Naive B cell (primary cell): ENCODE results near the gene PTGES. TPM values are rescaled to one million over a fixed set of nuclear protein-coding genes. Genes with fewer than 3 reads are reported as not detected.
A peak's percentile ranks its signal among the peaks of the same experiment; 100 is the strongest.

ENCODE experiments used
- ATAC-seq, 2 donors: fragments of 150-1000 bp; cut with Tn5 transposase; 2 replicates each; pipeline ENCODE4 v1.10.0; 2021; ENCODE audit warnings: low read depth in 2 of 2, mild to moderate bottlenecking in 2 of 2, moderate library complexity in 2 of 2
- DNase-seq: peaks from one replicate; pipeline ENCODE4 v3.0.0; 2022
- H3K27ac Mint-ChIP-seq, 6 donors: one replicate each; pipeline ENCODE4 v1.8.0; 2020 to 2022; ENCODE audit warnings: mild to moderate bottlenecking in 6 of 6, mixed read lengths in 6 of 6, moderate library complexity in 5 of 6, inconsistent platforms in 2 of 6
- H3K27me3 Mint-ChIP-seq, 3 donors: one replicate each; pipeline ENCODE4 v1.8.0; 2021 to 2022; ENCODE audit warnings: mixed read lengths in 3 of 3, mild to moderate bottlenecking in 1 of 3
- H3K36me3 Mint-ChIP-seq, 2 donors: one replicate each; pipeline ENCODE4 v1.8.0; 2020 to 2022; ENCODE audit warnings: mixed read lengths in 2 of 2, inconsistent platforms in 1 of 2, mild to moderate bottlenecking in 1 of 2
- H3K4me1 Mint-ChIP-seq, 3 donors: one replicate each; pipeline ENCODE4 v1.8.0; 2020 to 2022; ENCODE audit warnings: mixed read lengths in 3 of 3, inconsistent platforms in 1 of 3, mild to moderate bottlenecking in 1 of 3, moderate library complexity in 1 of 3
- H3K4me3 Mint-ChIP-seq, 8 donors: one replicate each; pipeline ENCODE4 v1.8.0; 2020 to 2022; ENCODE audit warnings: mild to moderate bottlenecking in 8 of 8, mixed read lengths in 8 of 8, moderate library complexity in 8 of 8, inconsistent platforms in 2 of 8
- H3K9me3 Mint-ChIP-seq, 7 donors: one replicate each; pipeline ENCODE4 v1.8.0; 2020 to 2022; ENCODE audit warnings: mixed read lengths in 7 of 7, mild to moderate bottlenecking in 5 of 7, inconsistent platforms in 2 of 7, moderate library complexity in 1 of 7
- polyA plus RNA-seq, 6 donors: library from polyadenylated mRNA; unstranded; fragments of 300-500 nt; fragmentation: Illumina TruSeq; gene quantifications; one replicate each; pipeline ENCODE4 v1.2.3, GENCODE V29; 2021; ENCODE audit warnings: low read depth in 6 of 6

PTGES gene
- polyA plus RNA-seq, 6 donors from 2014 or later = not detected

- peaks cover 1 to 17% (median 4%) of the 10 kb centered on the region in 3 donors for H3K4me1 Mint-ChIP-seq
- H3K27ac Mint-ChIP-seq = no peak overlapping the region
- DNase-seq (no peak), ATAC-seq (no peak)
- no peaks in the 10 kb centered on the region for H3K9me3 Mint-ChIP-seq
- H3K27me3 Mint-ChIP-seq = peaks cover under 1 to 50% (median 28%) of the 10 kb centered on the region in 3 donors
- H3K4me3 Mint-ChIP-seq = no peak overlapping the region
- no peaks in the 10 kb centered on the region for H3K36me3 Mint-ChIP-seq
These were observed 19.8 kb downstream of the PTGES start for GRCh38 chr9:129732946-129733631.

DNA sequence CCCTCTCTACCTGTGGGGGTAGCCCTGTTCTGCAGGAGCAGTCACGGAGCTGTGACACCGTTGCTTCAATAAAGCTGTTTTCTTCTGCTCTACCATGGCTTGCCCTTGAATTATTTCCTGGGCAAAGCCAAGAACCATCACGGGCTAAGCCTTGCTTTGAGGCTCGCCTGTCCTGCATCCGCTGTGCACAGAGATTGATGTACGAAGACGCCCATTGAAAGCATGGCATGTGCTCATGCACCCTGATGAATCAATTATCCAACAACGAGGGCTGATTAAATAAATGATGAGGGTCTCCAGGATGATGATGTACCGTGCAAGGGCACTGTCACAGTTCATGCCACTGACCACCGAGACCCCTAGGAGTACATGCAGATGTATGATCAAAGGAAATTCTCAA is 20.7 kb downstream of the PTGES start:
- Mint-ChIP-seq H3K27me3 (peaks cover 4 to 51% (median 28%) of the 10 kb centered on the region in 3 donors), H3K9me3 (no peaks in the 10 kb centered on the region), H3K36me3 (no peaks in the 10 kb centered on the region), H3K27ac (no peak overlapping the region), H3K4me1 (peaks cover 0 to 7% (median 0%) of the 10 kb centered on the region in 3 donors), H3K4me3 (no peak overlapping the region)
- DNase-seq (no peak), ATAC-seq (no peak)

DNA sequence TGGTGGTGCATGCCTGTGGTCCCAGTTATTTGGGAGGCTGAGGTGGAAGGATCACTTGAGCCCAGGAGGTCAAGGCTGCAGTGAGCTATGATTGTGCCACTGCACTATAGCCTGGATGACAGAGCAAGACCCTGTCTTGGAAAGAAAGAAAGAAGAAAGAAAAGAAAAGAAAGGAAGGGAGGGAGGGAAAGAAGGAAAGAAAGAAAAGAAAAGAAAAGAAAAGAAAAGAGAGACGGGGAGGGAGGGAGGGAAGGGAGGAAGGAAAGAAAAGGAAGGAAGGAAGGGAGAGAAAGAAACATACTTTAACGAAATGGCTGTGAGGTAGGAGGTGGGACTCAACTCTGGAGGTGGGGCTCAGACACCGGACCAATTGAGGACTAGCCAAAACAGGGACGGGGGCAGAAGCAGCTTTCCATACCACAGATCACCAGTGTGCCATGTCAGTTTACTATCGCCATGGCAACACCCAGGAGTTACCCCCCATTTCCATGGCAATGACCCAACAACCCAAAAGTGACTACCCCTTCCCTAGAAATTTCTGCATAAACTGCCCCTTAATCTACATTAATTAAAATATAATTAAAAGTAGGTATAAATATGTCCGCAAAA is 21.3 kb downstream of the PTGES start:
- Mint-ChIP-seq H3K4me1 (peaks cover 0 to 9% (median 0%) of the 10 kb centered on the region in 3 donors), H3K27me3 (peaks cover 8 to 50% (median 28%) of the 10 kb centered on the region in 3 donors), H3K9me3 (no peaks in the 10 kb centered on the region), H3K36me3 (no peaks in the 10 kb centered on the region), H3K4me3 (no peak overlapping the region), H3K27ac (no peak overlapping the region)
- no peak for DNase-seq
- ATAC-seq = no peak

DNA sequence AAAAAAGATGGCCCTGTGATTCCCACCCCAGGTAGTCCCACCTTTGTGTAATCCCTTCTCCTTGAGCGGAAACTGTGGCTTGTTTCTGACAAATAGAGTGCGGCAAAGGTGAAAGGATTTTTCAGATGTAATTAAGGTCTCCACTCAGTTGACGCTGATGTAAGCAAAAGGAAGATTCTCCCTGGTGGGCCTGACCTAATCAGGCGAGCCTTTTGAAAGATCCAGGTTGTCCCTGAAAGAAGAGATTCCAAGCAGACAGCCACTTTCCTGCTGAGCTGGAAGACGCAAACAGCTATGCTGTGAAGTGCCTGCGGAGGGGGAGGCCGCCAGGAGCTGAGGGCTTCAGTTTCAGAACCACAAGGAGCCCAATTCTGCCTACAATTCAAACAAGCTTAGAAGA is 24.1 kb downstream of the PTGES start:
- Mint-ChIP-seq H3K4me3 (no peak overlapping the region), H3K36me3 (peaks cover 0 to 7% of the 10 kb centered on the region in 2 donors), H3K4me1 (peaks cover 0 to 11% (median 0%) of the 10 kb centered on the region in 3 donors), H3K9me3 (no peaks in the 10 kb centered on the region), H3K27me3 (peaks cover 10 to 59% (median 32%) of the 10 kb centered on the region in 3 donors), H3K27ac (no peak overlapping the region)
- DNase-seq (no peak), ATAC-seq (no peak)

GRCh38 chr9:129726322-129727160 is 26.3 kb downstream of the PTGES start:
- H3K27ac Mint-ChIP-seq = peak overlapping the region in 1 of 6 donors; percentile 59
- DNase-seq = peak; percentile 31
- H3K9me3 Mint-ChIP-seq = no peaks in the 10 kb centered on the region
- peaks cover 0 to 10% (median 0%) of the 10 kb centered on the region in 3 donors for H3K4me1 Mint-ChIP-seq
- peak; percentile 56 to 75 for ATAC-seq
- peak overlapping the region in 3 of 8 donors; percentile 5 to 19 (median 16) for H3K4me3 Mint-ChIP-seq
- peaks cover 10 to 66% (median 33%) of the 10 kb centered on the region in 3 donors for H3K27me3 Mint-ChIP-seq
- peaks cover 0 to 7% of the 10 kb centered on the region in 2 donors for H3K36me3 Mint-ChIP-seq

GRCh38 chr9:129725795-129726251 is 27.0 kb downstream of the PTGES start:
- Mint-ChIP-seq H3K27ac (peak overlapping the region in 1 of 6 donors; percentile 30), H3K36me3 (peaks cover 0 to 7% of the 10 kb centered on the region in 2 donors), H3K9me3 (no peaks in the 10 kb centered on the region), H3K4me1 (peaks cover 0 to 5% (median 0%) of the 10 kb centered on the region in 3 donors), H3K4me3 (no peak overlapping the region), H3K27me3 (peaks cover 10 to 65% (median 28%) of the 10 kb centered on the region in 3 donors)
- no peak for DNase-seq
- no peak for ATAC-seq

DNA sequence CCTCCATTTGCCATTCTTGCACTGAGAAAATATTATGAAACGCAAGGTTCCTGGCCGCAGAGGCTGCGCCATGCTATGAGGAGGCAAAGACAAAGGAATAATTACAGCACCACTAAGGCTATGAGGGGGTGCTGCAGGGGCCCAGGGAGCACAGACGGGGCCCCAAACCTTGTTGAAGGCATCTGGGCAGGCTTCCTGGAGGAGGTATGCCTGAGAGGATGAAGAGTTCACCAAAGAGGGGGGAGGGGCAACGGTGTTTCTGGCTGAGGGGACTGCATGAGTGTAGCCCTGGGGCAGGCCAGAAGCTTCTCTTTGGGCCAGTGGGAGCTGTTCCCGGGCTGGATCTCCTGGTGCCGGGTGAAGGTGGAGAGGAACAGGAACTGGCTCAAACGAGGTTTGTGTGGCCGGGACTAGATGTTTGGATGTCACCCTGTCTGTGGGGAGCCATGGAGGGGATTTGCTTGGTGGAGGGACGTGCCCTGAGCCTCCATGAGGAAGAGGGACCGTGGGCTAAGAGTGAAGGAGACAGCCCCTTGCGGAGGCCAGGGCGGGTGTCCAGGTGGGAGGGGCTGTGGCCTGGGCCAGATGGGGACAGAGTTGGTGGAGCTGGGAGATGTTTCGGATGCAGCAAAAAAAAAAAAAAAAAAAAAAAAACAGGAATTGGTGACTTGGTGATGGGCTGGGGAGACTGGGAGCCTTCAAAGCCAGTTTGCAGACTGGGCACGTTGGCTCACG is 28.2 kb downstream of the PTGES start:
- Mint-ChIP-seq H3K9me3 (no peaks in the 10 kb centered on the region), H3K27me3 (peaks cover 13 to 69% (median 30%) of the 10 kb centered on the region in 3 donors), H3K4me1 (peaks cover 0 to 5% (median 0%) of the 10 kb centered on the region in 3 donors), H3K4me3 (peak overlapping the region in 1 of 8 donors; percentile 46), H3K27ac (peak overlapping the region in 2 of 6 donors; percentile 59 to 84), H3K36me3 (peaks cover 0 to 7% of the 10 kb centered on the region in 2 donors)
- no peak for ATAC-seq
- no peak for DNase-seq

DNA sequence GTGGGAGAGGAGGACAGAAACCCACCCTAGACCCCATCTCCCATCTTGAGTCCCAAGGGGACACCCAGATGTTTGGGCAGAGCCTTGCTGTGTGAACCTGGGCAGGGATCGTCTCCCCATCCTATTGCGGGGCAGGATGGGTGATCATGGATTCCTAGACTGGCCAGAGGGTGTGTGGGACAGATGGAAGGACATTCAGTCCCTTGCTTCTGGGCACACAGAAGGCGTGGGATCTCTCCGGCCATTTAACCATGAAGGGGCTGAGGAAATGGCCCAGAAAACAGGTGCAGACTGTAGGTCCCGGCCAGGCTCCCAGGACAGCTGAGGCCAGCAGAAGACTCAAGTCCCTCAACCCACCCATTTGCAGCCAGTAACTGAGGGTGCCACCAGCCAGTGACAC is 29.9 kb downstream of the PTGES start:
- no peaks in the 10 kb centered on the region for H3K9me3 Mint-ChIP-seq
- peaks cover 0 to 5% (median 0%) of the 10 kb centered on the region in 3 donors for H3K4me1 Mint-ChIP-seq
- peaks cover 0 to 7% of the 10 kb centered on the region in 2 donors for H3K36me3 Mint-ChIP-seq
- H3K4me3 Mint-ChIP-seq = no peak overlapping the region
- no peak for DNase-seq
- H3K27ac Mint-ChIP-seq = no peak overlapping the region
- ATAC-seq = no peak
- H3K27me3 Mint-ChIP-seq = peaks cover 11 to 64% (median 34%) of the 10 kb centered on the region in 3 donors

GRCh38 chr9:129720865-129721545 is 31.8 kb downstream of the PTGES start:
- H3K36me3 Mint-ChIP-seq = peaks cover 0 to 7% of the 10 kb centered on the region in 2 donors
- no peaks in the 10 kb centered on the region for H3K4me1 Mint-ChIP-seq
- H3K9me3 Mint-ChIP-seq = no peaks in the 10 kb centered on the region
- DNase-seq (no peak), ATAC-seq (no peak)
- no peak overlapping the region for H3K4me3 Mint-ChIP-seq
- peaks cover 6 to 62% (median 44%) of the 10 kb centered on the region in 3 donors for H3K27me3 Mint-ChIP-seq
- H3K27ac Mint-ChIP-seq = no peak overlapping the region

DNA sequence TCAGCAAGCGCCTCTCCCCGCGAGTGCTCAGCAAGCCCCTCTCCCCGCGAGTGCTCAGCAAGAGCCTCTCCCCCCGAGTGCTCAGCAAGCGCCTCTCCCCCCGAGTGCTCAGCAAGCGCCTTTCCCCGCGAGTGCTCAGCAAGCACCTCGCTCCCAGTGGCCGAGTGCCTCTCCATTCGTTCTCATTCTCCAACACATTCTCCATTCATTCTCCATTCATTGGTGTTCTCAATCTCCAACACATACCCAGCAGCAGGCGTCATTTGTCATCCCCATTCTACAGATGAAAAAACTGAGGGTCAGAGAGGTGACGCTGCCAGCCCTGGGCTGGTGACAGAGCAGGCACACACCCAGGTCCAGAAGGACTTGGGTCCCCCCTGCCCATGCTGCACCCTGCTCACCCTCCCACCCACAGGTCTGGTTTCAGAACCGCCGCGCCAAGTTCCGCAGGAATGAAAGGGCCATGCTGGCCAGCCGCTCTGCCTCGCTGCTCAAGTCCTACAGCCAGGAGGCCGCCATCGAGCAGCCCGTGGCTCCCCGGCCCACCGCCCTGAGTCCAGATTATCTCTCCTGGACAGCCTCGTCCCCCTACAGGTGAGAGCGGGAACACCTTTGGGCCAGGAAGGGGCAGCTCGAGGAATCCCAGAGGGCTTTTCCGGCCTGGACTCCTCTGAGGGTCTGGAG is 32.5 kb downstream of the PTGES start:
- H3K4me3 Mint-ChIP-seq = no peak overlapping the region
- no peaks in the 10 kb centered on the region for H3K9me3 Mint-ChIP-seq
- peaks cover 0 to 7% of the 10 kb centered on the region in 2 donors for H3K36me3 Mint-ChIP-seq
- DNase-seq = no peak
- H3K27ac Mint-ChIP-seq = no peak overlapping the region
- no peak for ATAC-seq
- H3K4me1 Mint-ChIP-seq = no peaks in the 10 kb centered on the region
- peaks cover 12 to 67% (median 51%) of the 10 kb centered on the region in 3 donors for H3K27me3 Mint-ChIP-seq

GRCh38 chr9:129719135-129719534 is 33.7 kb downstream of the PTGES start:
- no peaks in the 10 kb centered on the region for H3K4me1 Mint-ChIP-seq
- H3K36me3 Mint-ChIP-seq = no peaks in the 10 kb centered on the region
- H3K9me3 Mint-ChIP-seq = no peaks in the 10 kb centered on the region
- ATAC-seq (no peak), DNase-seq (no peak)
- no peak overlapping the region for H3K4me3 Mint-ChIP-seq
- H3K27me3 Mint-ChIP-seq = peaks cover 12 to 63% (median 47%) of the 10 kb centered on the region in 3 donors
- no peak overlapping the region for H3K27ac Mint-ChIP-seq

GRCh38 chr9:129718647-129719046 is 34.2 kb downstream of the PTGES start:
- ATAC-seq (no peak), DNase-seq (no peak)
- H3K4me1 Mint-ChIP-seq = no peaks in the 10 kb centered on the region
- no peaks in the 10 kb centered on the region for H3K36me3 Mint-ChIP-seq
- no peak overlapping the region for H3K27ac Mint-ChIP-seq
- H3K4me3 Mint-ChIP-seq = no peak overlapping the region
- peaks cover 12 to 58% (median 44%) of the 10 kb centered on the region in 3 donors for H3K27me3 Mint-ChIP-seq
- H3K9me3 Mint-ChIP-seq = no peaks in the 10 kb centered on the region
